CD14-positive monocyte (primary cell): ENCODE results near the gene UNC13B. TPM values are rescaled to one million over a fixed set of nuclear protein-coding genes. Genes with fewer than 3 reads are reported as not detected.

Experiments used
- DNase-seq, 3 donors: peaks; one replicate each; pipeline ENCODE4 v3.0.0-alpha.2; 2011 to 2022
- H2AFZ ChIP-seq: 2 replicates; pipeline ENCODE4 v1.6.0; 2012; ENCODE audit warnings: mild to moderate bottlenecking, low read depth, low read length, inconsistent platforms; ENCODE audit not compliant: insufficient read depth, poor library complexity, severe bottlenecking
- H3K27ac ChIP-seq, 2 donors: 1 replicate in 1 of 2; 2 replicates in 1 of 2; pipeline ENCODE4 v1.5.1; 2012 to 2013; ENCODE audit warnings: low read length in 2 of 2, control low read depth in 1 of 2, inconsistent platforms in 1 of 2, low read depth in 1 of 2, mild to moderate bottlenecking in 1 of 2
- H3K27me3 ChIP-seq, 2 donors: one replicate each; pipeline versions ENCODE4 v1.6.0 to v1.6.1; 2011 to 2013; ENCODE audit warnings: low read length in 2 of 2; ENCODE audit not compliant: control insufficient read depth in 2 of 2, insufficient read depth in 2 of 2
- H3K36me3 ChIP-seq, 2 donors: replicated peaks in 1 of 2; 1 replicate in 1 of 2; 2 replicates in 1 of 2; pipeline versions ENCODE4 v1.5.1 to v1.6.1; 2012 to 2013; ENCODE audit warnings: low read length in 2 of 2, control low read depth in 1 of 2, inconsistent platforms in 1 of 2, mild to moderate bottlenecking in 1 of 2; ENCODE audit not compliant: insufficient read depth in 2 of 2, control insufficient read depth in 1 of 2
- H3K4me1 ChIP-seq, 2 donors: 1 replicate in 1 of 2; 2 replicates in 1 of 2; pipeline versions ENCODE4 v1.5.1 to v1.6.1; 2012 to 2013; ENCODE audit warnings: low read length in 2 of 2, control low read depth in 1 of 2, inconsistent platforms in 1 of 2, mild to moderate bottlenecking in 1 of 2, moderate library complexity in 1 of 2; ENCODE audit not compliant: insufficient read depth in 2 of 2, control insufficient read depth in 1 of 2
- H3K4me2 ChIP-seq: replicated peaks from 2 replicates; pipeline ENCODE3; 2012; ENCODE audit warnings: low read length, moderate library complexity, mild to moderate bottlenecking; ENCODE audit not compliant: poor library complexity, severe bottlenecking; ENCODE audit errors: extremely low read depth
- H3K4me3 ChIP-seq, 3 experiments: fragments of 200-600 bp in 1 of 3; sonication (generic) in 1 of 3; replicated peaks in 1 of 3; 1 replicate in 2 of 3; 2 replicates in 1 of 3; pipeline ENCODE4 v1.5.1; 2011 to 2013; ENCODE audit warnings: low read length in 3 of 3, mild to moderate bottlenecking in 3 of 3, control low read depth in 2 of 3, low read depth in 2 of 3, inconsistent platforms in 1 of 3, moderate library complexity in 1 of 3
- H3K79me2 ChIP-seq: 2 replicates; pipeline ENCODE4 v1.6.0; 2012; ENCODE audit warnings: mild to moderate bottlenecking, control low read depth, inconsistent platforms, low read length, moderate library complexity; ENCODE audit not compliant: insufficient read depth
- H3K9ac ChIP-seq: 2 replicates; pipeline ENCODE4 v1.6.0; 2017; ENCODE audit warnings: low read length, mild to moderate bottlenecking; ENCODE audit not compliant: insufficient read depth, poor library complexity, severe bottlenecking
- H3K9me3 ChIP-seq, 2 donors: replicated peaks in 1 of 2; 1 replicate in 1 of 2; 2 replicates in 1 of 2; pipeline versions ENCODE4 v1.5.1 to v1.6.1; 2012 to 2013; ENCODE audit warnings: low read length in 2 of 2, control low read depth in 1 of 2; ENCODE audit not compliant: control insufficient read depth in 1 of 2, insufficient read depth in 1 of 2
- H4K20me1 ChIP-seq: 2 replicates; pipeline ENCODE4 v1.6.0; 2012; ENCODE audit warnings: mild to moderate bottlenecking, low read length, control low read depth, moderate library complexity; ENCODE audit not compliant: insufficient read depth
- H3K27ac Mint-ChIP-seq, 7 donors: one replicate each; pipeline ENCODE4 v1.8.0; 2020; ENCODE audit warnings: mild to moderate bottlenecking in 7 of 7, mixed read lengths in 7 of 7, moderate library complexity in 6 of 7, inconsistent platforms in 2 of 7
- H3K27me3 Mint-ChIP-seq, 3 donors: one replicate each; pipeline ENCODE4 v1.8.0; 2021 to 2022; ENCODE audit warnings: low read depth in 3 of 3, mild to moderate bottlenecking in 3 of 3, mixed read lengths in 3 of 3, moderate library complexity in 3 of 3, inconsistent platforms in 1 of 3
- H3K36me3 Mint-ChIP-seq, 2 donors: one replicate each; pipeline ENCODE4 v1.8.0; 2020; ENCODE audit warnings: mixed read lengths in 2 of 2, inconsistent platforms in 1 of 2, mild to moderate bottlenecking in 1 of 2
- H3K4me1 Mint-ChIP-seq: one replicate; pipeline ENCODE4 v1.8.0; 2020; ENCODE audit warnings: mild to moderate bottlenecking, mixed read lengths
- H3K4me3 Mint-ChIP-seq, 2 donors: one replicate each; pipeline ENCODE4 v1.8.0; 2020; ENCODE audit warnings: mild to moderate bottlenecking in 2 of 2, mixed read lengths in 2 of 2, moderate library complexity in 1 of 2
- H3K9me3 Mint-ChIP-seq, 7 donors: one replicate each; pipeline ENCODE4 v1.8.0; 2020 to 2022; ENCODE audit warnings: mixed read lengths in 7 of 7, mild to moderate bottlenecking in 6 of 7, moderate library complexity in 6 of 7, inconsistent platforms in 2 of 7
- CTCF ChIP-seq: fragments of 200-600 bp; IDR thresholded peaks from one replicate; pipeline ENCODE4 v1.8.0; 2022; ENCODE audit warnings: antibody characterized with exemption, mild to moderate bottlenecking
- WGBS: methylation state at CpG from one replicate; pipeline ENCODE4 v1.1.5; 2013; ENCODE audit warnings: missing lambda C conversion rate; ENCODE audit not compliant: insufficient coverage; 5-methylcytosine and 5-hydroxymethylcytosine counted together
- intact Hi-C, 2 donors: fragments of 100-400 bp; cut with micrococcal nuclease; formaldehyde crosslinking; loops; one replicate each; pipeline versions ENCODE4 v1.15.0 to v1.15.1; 2023
- polyA plus RNA-seq, 3 donors: library from polyadenylated mRNA; depleted of rRNA in 1 of 3; unstranded in 2 of 3; stranded (reverse) in 1 of 3; fragments of 300-500 nt in 2 of 3; fragments of >200 nt in 1 of 3; fragmentation: Illumina TruSeq in 2 of 3; gene quantifications; 1 replicate in 2 of 3; 2 replicates in 1 of 3; pipeline ENCODE4 v1.2.3, GENCODE V29; 2012 to 2021

Gene UNC13B
- polyA plus RNA-seq, 3 donors: 0.41 to 0.81 (median 0.66) TPM

- intact Hi-C loops: no loop called here
- no CpG with 5 or more reads among the region's 3 CpGs for WGBS
- Histone ChIP-seq H3K4me3 (no peak overlapping the region), H3K4me1 (no peaks in the 10 kb centered on the region), H3K9ac (no peak overlapping the region), H2AFZ (no peak overlapping the region), H3K4me2 (no peak overlapping the region), H4K20me1 (no peaks in the 10 kb centered on the region), H3K9me3 (no peaks in the 10 kb centered on the region), H3K27ac (no peak overlapping the region), H3K27me3 (no peaks in the 10 kb centered on the region), H3K36me3 (no peaks in the 10 kb centered on the region), H3K79me2 (no peaks in the 10 kb centered on the region)
- H3K36me3 Mint-ChIP-seq: no peaks in the 10 kb centered on the region
- DNase-seq: no peak
- H3K27me3 Mint-ChIP-seq: peaks cover 0 to 7% (median 3%) of the 10 kb centered on the region in 3 donors
- no peak for TF ChIP-seq CTCF
- peaks cover 0 to 3% (median 0%) of the 10 kb centered on the region in 7 donors for H3K9me3 Mint-ChIP-seq
- H3K4me1 Mint-ChIP-seq: peaks cover 1% of the 10 kb centered on the region
- H3K27ac Mint-ChIP-seq: no peak overlapping the region
- H3K4me3 Mint-ChIP-seq: no peak overlapping the region
Measured at GRCh38 chr9:35397216-35397698, 235.4 kb downstream of the UNC13B start.

- no peaks in the 10 kb centered on the region for H3K27me3 ChIP-seq
- no peaks in the 10 kb centered on the region for H3K36me3 Mint-ChIP-seq
- H3K36me3 ChIP-seq: no peaks in the 10 kb centered on the region
- H3K79me2 ChIP-seq: no peaks in the 10 kb centered on the region
- no peak overlapping the region for H3K4me3 Mint-ChIP-seq
- peaks cover 0 to 3% (median 0%) of the 10 kb centered on the region in 7 donors for H3K9me3 Mint-ChIP-seq
- no peak overlapping the region for H2AFZ ChIP-seq
- H3K27ac Mint-ChIP-seq: no peak overlapping the region
- intact Hi-C loops: no loop called here
- DNase-seq: no peak
- no peak overlapping the region for H3K4me2 ChIP-seq
- H3K27me3 Mint-ChIP-seq: peaks cover 0 to 7% (median 3%) of the 10 kb centered on the region in 3 donors
- TF ChIP-seq CTCF: no peak
- H3K4me1 Mint-ChIP-seq: no peaks in the 10 kb centered on the region
- H3K9me3 ChIP-seq: no peaks in the 10 kb centered on the region
- H3K4me3 ChIP-seq: no peak overlapping the region
- no peak overlapping the region for H3K27ac ChIP-seq
- no peaks in the 10 kb centered on the region for H4K20me1 ChIP-seq
- WGBS: no CpG with 5 or more reads among the region's 1 CpG
- H3K4me1 ChIP-seq: no peaks in the 10 kb centered on the region
- no peak overlapping the region for H3K9ac ChIP-seq
Measured at GRCh38 chr9:35397923-35398322, 236.1 kb downstream of the UNC13B start.
